Fibroblast of skin of scalp (primary cell): ENCODE data around the gene GGCX.

Experiments used
- DNase-seq: peaks from one replicate; pipeline ENCODE4 v3.0.0-alpha.2; 2013

Gene GGCX

GRCh38 chr2:85511008-85511811 lies 50.1 kb downstream of the GGCX start:
- no peak for DNase-seq

- peak; percentile 37 for DNase-seq
Observed at GRCh38 chr2:85506768-85507181, 54.5 kb downstream of the GGCX start.

GRCh38 chr2:85505551-85506238 lies 55.6 kb downstream of the GGCX start:
- DNase-seq = no peak

GRCh38 chr2:85504778-85505261 lies 56.5 kb downstream of the GGCX start:
- peak; percentile 80 for DNase-seq

- DNase-seq = peak; percentile 20
Observed at GRCh38 chr2:85503851-85504777, 57.2 kb downstream of the GGCX start.

DNA sequence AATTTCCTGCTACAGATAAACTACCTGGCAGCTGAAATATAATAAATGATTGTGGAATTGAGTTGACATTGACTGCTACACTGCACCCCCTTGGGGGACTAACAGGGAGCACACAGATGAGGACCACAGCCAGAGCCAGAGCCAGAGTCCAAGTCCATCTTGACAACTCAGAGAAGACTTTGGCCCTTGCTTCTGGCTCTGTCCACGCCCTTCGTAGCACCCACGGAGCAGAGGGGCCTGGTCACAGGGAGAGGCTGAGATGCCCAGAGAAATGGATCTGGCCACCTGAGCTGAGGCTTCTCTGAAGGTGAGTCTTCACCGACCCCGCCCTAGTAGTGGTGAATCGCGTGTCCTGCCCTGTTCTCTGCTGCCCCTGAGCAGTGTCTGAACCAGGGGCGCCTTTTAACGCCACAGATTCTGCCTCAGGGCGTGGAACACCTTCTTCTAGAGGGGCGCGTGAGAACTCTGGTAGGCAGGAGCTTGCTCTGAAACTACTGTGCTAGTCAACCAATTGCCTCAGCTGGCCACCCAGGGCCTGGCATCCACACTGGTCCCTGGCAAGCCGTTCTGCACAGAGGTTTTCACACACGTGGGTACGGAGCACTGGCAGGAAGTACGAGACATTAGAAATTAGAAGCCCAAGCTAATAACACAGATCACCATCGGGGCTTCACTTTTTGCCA lies 58.0 kb downstream of the GGCX start:
- DNase-seq = no peak

DNA sequence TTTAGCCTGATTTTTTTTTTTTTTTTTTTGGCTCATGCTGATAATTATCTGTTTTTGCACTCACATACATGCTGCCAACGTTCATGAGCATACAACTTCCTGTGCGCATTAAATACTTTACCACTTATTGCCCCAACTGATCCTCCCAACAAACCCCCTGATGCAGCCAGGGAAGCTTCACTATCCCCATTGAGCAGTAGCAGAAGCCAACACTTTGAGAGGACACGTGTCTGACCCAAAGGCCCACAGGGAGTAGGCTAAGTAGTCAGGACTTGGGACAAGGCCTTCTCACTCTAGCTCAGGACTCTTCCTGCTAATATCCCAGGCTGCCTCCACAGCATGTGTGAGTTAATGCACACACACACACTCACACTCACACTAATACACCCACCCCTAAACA lies 58.6 kb downstream of the GGCX start:
- DNase-seq = no peak

GRCh38 chr2:85501248-85501647 lies 60.0 kb downstream of the GGCX start:
- no peak for DNase-seq

GRCh38 chr2:85497944-85498630 lies 63.2 kb downstream of the GGCX start:
- no peak for DNase-seq

DNA sequence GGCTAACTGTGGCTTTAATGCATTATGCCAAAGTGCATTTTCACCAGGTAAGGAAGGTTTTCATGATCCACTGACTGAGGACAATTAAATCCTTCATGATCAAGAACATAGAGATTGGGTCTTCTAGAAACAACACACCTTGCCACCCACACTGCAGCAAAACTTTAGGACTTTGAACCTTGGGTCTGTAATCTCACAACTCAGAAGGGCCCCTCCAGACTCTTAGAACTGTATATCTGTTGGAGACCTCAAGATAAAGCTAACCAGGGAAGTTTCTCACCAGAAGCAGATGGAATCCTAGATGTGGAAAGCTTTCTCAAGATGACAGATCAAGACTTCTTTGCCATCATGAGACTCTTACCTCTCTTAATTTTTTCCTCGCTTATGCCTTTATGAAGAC lies 64.9 kb downstream of the GGCX start:
- no peak for DNase-seq
